Activated CD4-positive, alpha-beta T cell treated with anti-CD3 and anti-CD28 coated beads for 4 hours (primary cell): ENCODE data around the gene SLC9A7.

Experiments
- DNase-seq, 2 donors: peaks; one replicate each; pipeline ENCODE4 v3.0.0-alpha.2; 2020

SLC9A7 gene

GRCh38 chrX:46643636-46644035 is 115.3 kb downstream of the SLC9A7 start:
- no peak for DNase-seq

- no peak for DNase-seq
These were observed 116.8 kb downstream of the SLC9A7 start for GRCh38 chrX:46642145-46642544.

GRCh38 chrX:46637938-46638337 is 121.0 kb downstream of the SLC9A7 start:
- no peak for DNase-seq

DNA sequence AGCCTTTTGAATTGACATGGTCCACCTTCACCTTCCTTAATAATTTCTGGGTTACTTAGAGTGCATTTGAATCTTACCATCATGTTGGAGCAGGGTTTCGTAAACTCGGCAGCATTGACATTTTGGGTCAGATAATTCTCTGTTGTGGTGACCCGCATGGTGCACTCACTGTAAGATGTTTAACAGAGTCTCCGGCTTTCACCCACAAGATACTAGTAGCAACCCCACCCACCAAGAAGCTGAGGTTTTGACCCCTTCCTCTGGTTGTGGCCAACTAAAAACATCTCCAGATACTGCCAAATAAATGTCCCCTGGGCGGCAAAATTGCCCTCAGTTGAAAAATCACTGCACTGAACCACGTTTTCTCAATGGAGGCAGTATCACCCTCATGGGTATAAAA is 122.7 kb downstream of the SLC9A7 start:
- DNase-seq, result no peak

DNA sequence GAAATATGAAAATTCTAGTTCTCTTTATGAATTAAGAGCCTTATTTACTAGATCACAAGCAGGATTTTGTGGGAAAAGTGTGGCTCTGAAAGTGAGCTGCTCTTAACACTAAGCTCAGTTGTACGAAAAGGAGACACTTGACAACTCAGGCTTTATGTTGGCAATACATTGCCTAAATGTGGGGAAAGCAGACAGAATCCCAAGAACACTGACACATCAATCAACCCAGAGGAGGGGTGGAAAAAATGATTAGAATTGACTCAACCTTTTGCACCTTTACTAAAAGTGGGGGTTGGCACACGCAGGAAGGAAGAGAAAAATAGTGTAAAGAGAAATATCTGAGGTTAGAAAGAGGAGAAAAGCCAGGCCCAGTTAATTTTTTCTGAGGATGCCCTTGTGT is 123.7 kb downstream of the SLC9A7 start:
- no peak for DNase-seq

DNA sequence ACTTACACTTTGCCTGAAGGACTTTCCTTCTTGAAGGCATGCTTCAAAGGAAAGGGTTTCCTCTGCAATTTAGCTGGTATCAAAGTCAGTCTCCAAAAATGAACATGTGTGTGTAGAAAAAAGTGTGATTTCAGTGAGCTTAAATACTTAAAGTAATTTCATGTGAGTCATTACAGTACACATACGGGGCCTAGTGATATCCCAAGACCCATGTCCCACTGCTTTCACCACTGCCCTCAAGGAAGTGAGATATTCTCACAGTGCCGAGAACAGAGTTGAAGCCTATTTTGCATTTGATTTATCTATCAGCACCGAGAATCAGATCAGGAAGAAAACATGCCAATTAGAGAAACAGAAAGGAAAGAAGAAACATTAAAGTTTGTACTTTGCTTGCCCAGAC is 124.3 kb downstream of the SLC9A7 start:
- DNase-seq, result no peak

GRCh38 chrX:46630141-46630540 is 128.8 kb downstream of the SLC9A7 start:
- no peak for DNase-seq

DNA sequence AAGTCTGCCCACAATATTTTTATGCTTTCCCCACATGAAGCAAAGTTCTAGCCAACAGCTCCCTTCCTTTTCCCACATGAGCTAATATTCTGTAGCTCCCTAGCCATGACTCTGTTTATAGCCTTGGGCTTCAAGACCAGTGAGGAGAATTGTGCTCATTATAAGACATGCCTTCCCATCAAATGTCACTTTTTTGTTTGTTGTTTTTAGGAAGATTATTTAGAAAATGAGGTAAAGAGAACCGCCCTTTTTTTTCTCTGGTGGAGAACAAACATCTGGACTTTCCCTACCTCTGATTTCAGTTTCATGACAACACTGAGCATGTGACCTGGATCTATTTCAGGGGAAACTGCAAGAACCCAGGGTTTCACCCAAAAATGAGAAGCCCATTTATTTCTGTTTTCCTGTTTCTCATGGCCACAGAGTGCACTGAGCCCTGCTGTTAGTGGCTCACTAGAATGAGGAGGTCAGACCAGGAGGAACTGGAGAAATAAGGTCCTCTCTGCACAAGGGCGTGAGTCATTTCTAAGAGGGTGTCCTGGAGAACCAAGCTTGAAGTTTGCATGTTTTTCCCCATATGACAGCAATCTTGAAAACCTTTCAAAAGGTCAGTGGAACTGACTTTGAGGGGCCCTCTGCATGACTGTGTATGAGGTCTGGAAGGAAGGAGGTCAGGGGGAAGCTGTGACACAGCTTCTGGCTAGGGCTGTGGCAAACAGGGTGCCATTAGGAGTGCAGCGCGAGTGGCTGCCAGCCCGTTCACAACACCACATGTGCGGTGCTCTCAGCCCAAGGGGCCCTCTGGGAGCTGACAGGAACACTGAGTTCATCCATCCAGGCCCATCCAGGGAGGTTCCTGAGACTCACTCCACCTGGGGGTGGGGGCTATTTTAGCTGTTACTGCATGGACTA is 130.2 kb downstream of the SLC9A7 start:
- no peak for DNase-seq

GRCh38 chrX:46627711-46628419 is 131.1 kb downstream of the SLC9A7 start:
- DNase-seq, result no peak

- no peak for DNase-seq
These were observed 131.9 kb downstream of the SLC9A7 start for GRCh38 chrX:46627062-46627461.

- DNase-seq, result no peak
These were observed 132.4 kb downstream of the SLC9A7 start for GRCh38 chrX:46626566-46626965.

DNA sequence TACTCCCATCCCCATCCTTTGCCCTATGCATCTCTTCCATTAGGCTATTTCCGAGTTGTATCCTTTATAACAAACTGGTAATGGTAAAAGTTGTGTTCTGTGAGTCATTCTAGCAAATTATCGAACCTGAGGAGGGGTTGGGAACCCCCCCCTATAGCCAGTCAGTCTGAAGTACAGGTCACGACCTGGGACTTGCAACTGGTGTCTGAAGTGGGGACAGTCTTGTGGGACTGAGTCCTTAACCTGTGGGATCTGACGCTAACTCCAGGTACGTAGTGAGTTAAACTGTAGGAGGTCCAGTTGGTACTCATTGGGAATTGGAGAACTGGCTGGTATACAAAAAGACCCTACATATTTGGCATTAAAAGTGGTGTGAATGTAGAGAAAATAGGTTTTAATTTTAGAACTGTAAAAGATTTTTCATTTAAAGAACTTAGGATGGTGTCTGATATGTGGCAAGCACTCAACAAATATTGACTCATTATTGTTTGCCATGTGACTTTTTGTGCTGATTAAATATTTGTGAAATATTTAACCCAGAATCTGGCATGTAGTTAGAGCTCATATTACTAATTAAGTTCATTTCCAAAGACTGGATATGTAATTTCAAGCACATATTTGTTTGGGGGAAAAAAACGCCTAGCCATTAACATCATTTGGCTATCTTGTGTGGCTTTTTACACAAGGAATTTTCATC is 134.7 kb downstream of the SLC9A7 start:
- DNase-seq, result no peak

DNA sequence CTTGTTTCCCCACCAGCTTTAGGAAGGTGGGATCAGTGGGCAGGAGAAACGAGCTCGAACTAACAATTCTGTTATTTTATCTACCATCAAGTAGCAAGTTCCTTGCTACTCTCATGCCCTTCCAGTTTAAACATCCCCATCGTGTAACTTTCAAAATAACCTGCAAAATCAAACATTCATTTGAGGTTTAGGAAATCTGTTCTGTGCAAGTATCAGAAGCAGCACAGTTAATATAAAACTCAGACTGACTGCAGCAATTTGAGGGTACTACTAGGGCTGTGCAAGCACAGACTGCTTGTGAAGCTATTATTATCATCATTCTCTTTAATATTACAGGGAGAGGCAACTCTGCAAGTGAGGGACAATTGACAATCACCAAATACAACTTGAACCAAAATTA is 137.3 kb downstream of the SLC9A7 start:
- DNase-seq, result no peak

DNA sequence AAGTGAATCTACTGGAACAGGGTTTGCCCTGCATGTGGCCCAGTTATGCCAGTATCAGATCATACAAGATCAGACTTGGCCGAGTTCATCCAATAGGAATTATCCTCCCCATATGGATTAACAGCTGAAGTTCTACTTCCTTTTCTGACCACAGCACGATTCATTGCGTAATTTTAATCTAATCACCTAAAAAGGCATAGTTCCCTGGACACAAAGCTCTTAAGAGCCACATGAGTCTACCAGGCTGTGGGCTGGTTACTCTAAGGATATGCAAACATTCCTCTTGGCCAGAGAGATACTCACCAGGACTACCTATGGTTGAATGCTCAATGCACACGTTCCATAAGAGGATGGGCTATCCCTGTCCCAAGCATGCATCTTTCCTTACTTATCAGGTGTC is 138.4 kb downstream of the SLC9A7 start:
- no peak for DNase-seq

- DNase-seq, result no peak
These were observed 140.0 kb downstream of the SLC9A7 start for GRCh38 chrX:46618947-46619346.

GRCh38 chrX:46617906-46618305 is 141.0 kb downstream of the SLC9A7 start:
- no peak for DNase-seq

- DNase-seq, result no peak
These were observed 147.1 kb downstream of the SLC9A7 start for GRCh38 chrX:46611658-46612362.

DNA sequence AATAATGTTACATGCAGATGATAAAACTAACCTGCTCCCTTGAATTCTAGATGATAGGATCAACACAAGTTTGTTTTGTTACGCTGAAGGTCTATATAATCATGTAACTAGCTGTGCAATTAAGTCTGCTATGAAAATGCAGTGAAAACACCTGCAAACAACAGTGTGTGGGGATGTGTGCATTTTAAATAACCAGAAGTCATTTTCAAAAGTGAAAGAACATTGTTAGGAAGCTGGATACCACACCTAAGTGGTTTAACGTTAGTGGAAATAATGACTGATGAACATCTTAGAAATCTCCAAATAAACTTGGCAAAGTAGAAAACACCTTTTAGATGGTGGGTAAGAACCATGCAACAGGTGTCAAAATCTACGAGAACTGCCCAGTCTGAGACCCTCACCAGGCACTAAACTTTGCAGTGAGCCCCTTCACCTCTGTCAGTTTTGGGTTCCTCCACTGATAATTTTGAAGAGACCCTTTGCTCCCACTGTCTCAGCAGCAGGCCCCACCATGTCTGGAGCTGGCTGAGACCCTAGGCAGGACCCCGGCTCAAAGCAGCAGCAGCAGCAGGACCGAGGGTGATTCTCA is 148.8 kb downstream of the SLC9A7 start:
- DNase-seq, result no peak

- DNase-seq, result no peak
These were observed 151.0 kb downstream of the SLC9A7 start for GRCh38 chrX:46607916-46608315.

GRCh38 chrX:46602468-46603102 is 156.3 kb downstream of the SLC9A7 start:
- no peak for DNase-seq

DNA sequence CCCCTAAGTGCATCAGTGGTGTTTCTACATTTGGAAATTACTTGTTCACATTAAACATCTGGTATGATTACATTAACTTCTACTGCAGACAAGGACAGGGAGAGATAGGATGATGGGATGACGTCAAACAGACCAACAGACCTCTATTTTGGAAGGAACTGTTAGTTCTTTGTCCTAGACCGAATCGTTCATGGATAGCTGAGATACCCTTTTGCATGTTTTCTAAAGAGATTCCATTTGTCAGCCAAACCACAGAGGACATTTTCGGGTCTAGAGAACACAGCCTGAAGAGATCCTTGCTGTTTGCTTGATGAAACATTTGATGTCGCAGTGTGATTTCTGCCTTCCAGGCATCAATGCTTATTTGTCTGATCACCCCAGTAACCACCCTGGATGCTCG is 157.6 kb downstream of the SLC9A7 start:
- no peak for DNase-seq

- DNase-seq, result no peak
These were observed 159.8 kb downstream of the SLC9A7 start for GRCh38 chrX:46599051-46599560.
